PC-3 (cell line): Measurements from ENCODE around the gene RPS15. TPM values are rescaled to one million over a fixed set of nuclear protein-coding genes. Genes with fewer than 3 reads are reported as not detected.

Source experiments
- ATAC-seq: fragments of 200-7000 bp; cut with Tn5 transposase; 2 replicates; pipeline ENCODE4 v1.9.1; 2020; ENCODE audit warnings: mild to moderate bottlenecking, moderate library complexity
- BruUV-seq: library from RNA; stranded (reverse); fragments of 400-500 nt; replicated peaks from 2 replicates; lab custom pipeline; 2021; lab: Mats Ljungman, UMichigan
- CTCF ChIA-PET: fragments of 300-600 bp; sonication (Branson Sonifier 250); formaldehyde crosslinking; loops from one replicate; lab custom pipeline; 2022; ENCODE audit warnings: antibody characterized with exemption; lab: Charles Lee
- POLR2A ChIA-PET: fragments of 300-600 bp; sonication (Branson Sonifier 250); formaldehyde crosslinking; loops from one replicate; lab custom pipeline; 2022; ENCODE audit warnings: antibody characterized with exemption; ENCODE audit not compliant: unreplicated experiment; lab: Charles Lee
- DNase-seq: peaks from one replicate; pipeline ENCODE4 v3.0.0-alpha.2; 2015
- H2AFZ ChIP-seq: fragments of 300-600 bp; sonication (generic); 2 replicates; pipeline ENCODE4 v1.6.0; 2016; ENCODE audit warnings: antibody characterized with exemption, low read length
- H3F3A ChIP-seq: fragments of 300-600 bp; sonication (generic); one replicate; pipeline ENCODE4 v1.6.0; 2017; ENCODE audit warnings: antibody characterized with exemption, low read length, control low read depth, mild to moderate bottlenecking; ENCODE audit not compliant: unreplicated experiment
- H3K27ac ChIP-seq: fragments of 300-600 bp; sonication (generic); 2 replicates; pipeline ENCODE4 v1.5.1; 2016; ENCODE audit warnings: mild to moderate bottlenecking, low read length
- H3K27me3 ChIP-seq: fragments of 300-600 bp; sonication (generic); 2 replicates; pipeline ENCODE4 v1.6.1; 2016; ENCODE audit warnings: low read length, mixed read lengths
- H3K36me3 ChIP-seq: fragments of 300-600 bp; sonication (generic); 2 replicates; pipeline ENCODE4 v1.6.1; 2016; ENCODE audit warnings: low read depth, mixed run types, low read length, mixed read lengths
- H3K4me1 ChIP-seq: fragments of 300-600 bp; sonication (generic); 2 replicates; pipeline ENCODE4 v1.5.1; 2016; ENCODE audit warnings: low read length; ENCODE audit not compliant: insufficient read depth
- H3K4me2 ChIP-seq: fragments of 300-600 bp; sonication (generic); 2 replicates; pipeline ENCODE4 v1.6.0; 2016; ENCODE audit warnings: low read length
- H3K4me3 ChIP-seq: fragments of 300-600 bp; sonication (generic); 2 replicates; pipeline ENCODE4 v1.5.1; 2016; ENCODE audit warnings: mild to moderate bottlenecking, low read length, mixed read lengths
- H3K79me2 ChIP-seq: fragments of 300-600 bp; sonication (generic); 2 replicates; pipeline ENCODE4 v1.6.1; 2017; ENCODE audit warnings: low read length, mixed read lengths
- H3K9ac ChIP-seq: fragments of 300-600 bp; sonication (generic); 2 replicates; pipeline ENCODE4 v1.6.0; 2016; ENCODE audit warnings: mild to moderate bottlenecking, low read length
- H3K9me2 ChIP-seq: fragments of 300-600 bp; sonication (generic); replicated peaks from 2 replicates; pipeline ENCODE4 v1.6.1; 2016; ENCODE audit warnings: mixed run types, low read length, mixed read lengths
- H3K9me3 ChIP-seq: fragments of 300-600 bp; sonication (generic); 2 replicates; pipeline ENCODE4 v1.6.1; 2016; ENCODE audit warnings: low read length, mixed read lengths
- H4K20me1 ChIP-seq: fragments of 300-600 bp; sonication (generic); 2 replicates; pipeline ENCODE4 v1.6.1; 2016; ENCODE audit warnings: low read length, mixed read lengths
- EZH2 ChIP-seq: fragments of 300-600 bp; sonication (generic); IDR thresholded peaks from one replicate; pipeline ENCODE4 v1.6.1; 2017; ENCODE audit warnings: antibody characterized with exemption, mild to moderate bottlenecking, low read length; ENCODE audit not compliant: unreplicated experiment
- EZH2phosphoT487 ChIP-seq: fragments of 300-600 bp; sonication (generic); IDR thresholded peaks from 2 replicates; pipeline ENCODE4 v1.6.1; 2018; ENCODE audit warnings: mild to moderate bottlenecking, antibody characterized with exemption, low read length, borderline replicate concordance
- intact Hi-C: fragments of 100-400 bp; cut with micrococcal nuclease; formaldehyde crosslinking; loops from 2 replicates; pipeline ENCODE4 v1.9.0; 2023
- total RNA-seq: library from RNA; depleted of rRNA; stranded (reverse); fragments of >200 nt; gene quantifications from 2 replicates; pipeline ENCODE4 v1.2.3, GENCODE V29; 2014
- TF ChIP-seq, protein P1 (sequence below): fragments of 300-600 bp; sonication (generic); conservative IDR thresholded peaks from 2 replicates; pipeline ENCODE4 v1.5.1; 2017; ENCODE audit warnings: antibody characterized with exemption, low read depth, mild to moderate bottlenecking, low read length

Gene RPS15
- total RNA-seq, 1 experiment from 2014 or later, result 1,797 TPM

GRCh38 chr19:1396768-1397679 lies 41.2 kb upstream of the RPS15 start:
- BruUV-seq, result no TSS peak
- Histone ChIP-seq H3K9me2 (no peaks in the 10 kb centered on the region), H3K79me2 (peaks cover 11% of the 10 kb centered on the region), H3K4me3 (no peak overlapping the region), H3K9me3 (no peaks in the 10 kb centered on the region), H2AFZ (no peak overlapping the region), H3K27ac (no peak overlapping the region), H4K20me1 (no peaks in the 10 kb centered on the region), H3K4me2 (no peak overlapping the region), H3K4me1 (no peaks in the 10 kb centered on the region), H3K9ac (no peak overlapping the region), H3F3A (no peaks in the 10 kb centered on the region), H3K27me3 (no peaks in the 10 kb centered on the region), H3K36me3 (no peaks in the 10 kb centered on the region)
- DNase-seq (no peak), ATAC-seq (no peak)
- TF ChIP-seq EZH2 (no peak), EZH2phosphoT487 (no peak)
- TF ChIP-seq, protein P1, sequence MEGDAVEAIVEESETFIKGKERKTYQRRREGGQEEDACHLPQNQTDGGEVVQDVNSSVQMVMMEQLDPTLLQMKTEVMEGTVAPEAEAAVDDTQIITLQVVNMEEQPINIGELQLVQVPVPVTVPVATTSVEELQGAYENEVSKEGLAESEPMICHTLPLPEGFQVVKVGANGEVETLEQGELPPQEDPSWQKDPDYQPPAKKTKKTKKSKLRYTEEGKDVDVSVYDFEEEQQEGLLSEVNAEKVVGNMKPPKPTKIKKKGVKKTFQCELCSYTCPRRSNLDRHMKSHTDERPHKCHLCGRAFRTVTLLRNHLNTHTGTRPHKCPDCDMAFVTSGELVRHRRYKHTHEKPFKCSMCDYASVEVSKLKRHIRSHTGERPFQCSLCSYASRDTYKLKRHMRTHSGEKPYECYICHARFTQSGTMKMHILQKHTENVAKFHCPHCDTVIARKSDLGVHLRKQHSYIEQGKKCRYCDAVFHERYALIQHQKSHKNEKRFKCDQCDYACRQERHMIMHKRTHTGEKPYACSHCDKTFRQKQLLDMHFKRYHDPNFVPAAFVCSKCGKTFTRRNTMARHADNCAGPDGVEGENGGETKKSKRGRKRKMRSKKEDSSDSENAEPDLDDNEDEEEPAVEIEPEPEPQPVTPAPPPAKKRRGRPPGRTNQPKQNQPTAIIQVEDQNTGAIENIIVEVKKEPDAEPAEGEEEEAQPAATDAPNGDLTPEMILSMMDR, result no peak
- POLR2A ChIA-PET, result no interaction called here
- CTCF ChIA-PET, result no interaction called here
- intact Hi-C loops, result no loop called here

- DNase-seq (no peak), ATAC-seq (no peak)
- Histone ChIP-seq H3K4me1 (no peaks in the 10 kb centered on the region), H3K79me2 (peaks cover 11% of the 10 kb centered on the region), H3K4me2 (no peak overlapping the region), H3K4me3 (no peak overlapping the region), H3K36me3 (no peaks in the 10 kb centered on the region), H3K9me3 (no peaks in the 10 kb centered on the region), H3K9ac (no peak overlapping the region), H2AFZ (no peak overlapping the region), H3K27me3 (no peaks in the 10 kb centered on the region), H3F3A (no peaks in the 10 kb centered on the region), H4K20me1 (no peaks in the 10 kb centered on the region), H3K27ac (no peak overlapping the region), H3K9me2 (no peaks in the 10 kb centered on the region)
- BruUV-seq, result TSS peak; percentile 22
- intact Hi-C loops, result no loop called here
- TF ChIP-seq, protein P1, result no peak
- TF ChIP-seq EZH2phosphoT487, result no peak
- TF ChIP-seq EZH2, result no peak
- CTCF ChIA-PET, result no interaction called here
- POLR2A ChIA-PET, result no interaction called here
These were observed 40.4 kb upstream of the RPS15 start for GRCh38 chr19:1397838-1398237.

- DNase-seq (no peak), ATAC-seq (no peak)
- intact Hi-C loops, result no loop called here
- H3K27me3 ChIP-seq, result no peaks in the 10 kb centered on the region
- ChIA-PET POLR2A (no interaction called here), CTCF (no interaction called here)
- H3K9ac ChIP-seq, result no peak overlapping the region
- no peaks in the 10 kb centered on the region for H3K9me3 ChIP-seq
- H3K4me1 ChIP-seq, result no peaks in the 10 kb centered on the region
- TF ChIP-seq, protein P1, result no peak
- TF ChIP-seq EZH2phosphoT487 (no peak), EZH2 (no peak)
- H3F3A ChIP-seq, result no peaks in the 10 kb centered on the region
- no TSS peak for BruUV-seq
- no peaks in the 10 kb centered on the region for H3K9me2 ChIP-seq
- H3K36me3 ChIP-seq, result no peaks in the 10 kb centered on the region
- peaks cover 11% of the 10 kb centered on the region for H3K79me2 ChIP-seq
- H4K20me1 ChIP-seq, result no peaks in the 10 kb centered on the region
- no peak overlapping the region for H2AFZ ChIP-seq
- no peak overlapping the region for H3K4me2 ChIP-seq
- no peak overlapping the region for H3K27ac ChIP-seq
- no peak overlapping the region for H3K4me3 ChIP-seq
These were observed 39.1 kb upstream of the RPS15 start for GRCh38 chr19:1399079-1399478.
